Measurements from ENCODE around the gene HEXD.

The HEXD gene

GRCh38 chr17:82441691-82442487, 23.7 kb downstream of the HEXD start:
- TF ChIP-seq TCF12 (IDR thresholded peaks at IDR 0.05; ENCODE audit: low read depth) (no peak), CEBPB (IDR thresholded peaks at IDR 0.05) (no peak), CREB1 (IDR thresholded peaks at IDR 0.05; ENCODE audit: low read depth) (no peak), YY1 (IDR thresholded peaks at IDR 0.05; ENCODE audit: low read depth) (no peak), EP300 (IDR thresholded peaks at IDR 0.05; ENCODE audit: borderline replicate concordance) (no peak), FOXM1 (IDR thresholded peaks at IDR 0.05; ENCODE audit: borderline replicate concordance, low read depth) (no peak), NFIC (IDR thresholded peaks at IDR 0.05) (no peak), EGR1 (IDR thresholded peaks at IDR 0.05) (no peak), ZBTB7A (IDR thresholded peaks at IDR 0.05; ENCODE audit: low read depth) (no peak), REST (IDR thresholded peaks at IDR 0.05; ENCODE audit: low read depth) (no peak), TAF1 (IDR thresholded peaks at IDR 0.05; ENCODE audit: low read depth) (no peak), RAD21 (IDR thresholded peaks at IDR 0.05; ENCODE audit: low read depth) (no peak), TEAD4 (IDR thresholded peaks at IDR 0.05) (no peak)
- TF ChIP-seq, protein P1, sequence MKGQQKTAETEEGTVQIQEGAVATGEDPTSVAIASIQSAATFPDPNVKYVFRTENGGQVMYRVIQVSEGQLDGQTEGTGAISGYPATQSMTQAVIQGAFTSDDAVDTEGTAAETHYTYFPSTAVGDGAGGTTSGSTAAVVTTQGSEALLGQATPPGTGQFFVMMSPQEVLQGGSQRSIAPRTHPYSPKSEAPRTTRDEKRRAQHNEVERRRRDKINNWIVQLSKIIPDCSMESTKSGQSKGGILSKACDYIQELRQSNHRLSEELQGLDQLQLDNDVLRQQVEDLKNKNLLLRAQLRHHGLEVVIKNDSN (IDR thresholded peaks at IDR 0.05): no peak
- TF ChIP-seq, protein P2, sequence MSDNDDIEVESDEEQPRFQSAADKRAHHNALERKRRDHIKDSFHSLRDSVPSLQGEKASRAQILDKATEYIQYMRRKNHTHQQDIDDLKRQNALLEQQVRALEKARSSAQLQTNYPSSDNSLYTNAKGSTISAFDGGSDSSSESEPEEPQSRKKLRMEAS (IDR thresholded peaks at IDR 0.05): no peak

GRCh38 chr17:82442643-82443464, 24.7 kb downstream of the HEXD start:
- TF ChIP-seq TEAD4 (IDR thresholded peaks at IDR 0.05) (no peak), YY1 (IDR thresholded peaks at IDR 0.05; ENCODE audit: low read depth) (no peak), FOXM1 (IDR thresholded peaks at IDR 0.05; ENCODE audit: borderline replicate concordance, low read depth) (no peak), CEBPB (IDR thresholded peaks at IDR 0.05) (no peak), TCF12 (IDR thresholded peaks at IDR 0.05; ENCODE audit: low read depth) (no peak), TAF1 (IDR thresholded peaks at IDR 0.05; ENCODE audit: low read depth) (no peak), CREB1 (IDR thresholded peaks at IDR 0.05; ENCODE audit: low read depth) (no peak), ZBTB7A (IDR thresholded peaks at IDR 0.05; ENCODE audit: low read depth) (no peak), EP300 (IDR thresholded peaks at IDR 0.05; ENCODE audit: borderline replicate concordance) (no peak), NFIC (IDR thresholded peaks at IDR 0.05) (no peak), EGR1 (IDR thresholded peaks at IDR 0.05) (no peak), RAD21 (IDR thresholded peaks at IDR 0.05; ENCODE audit: low read depth) (no peak), REST (IDR thresholded peaks at IDR 0.05; ENCODE audit: low read depth) (no peak)
- TF ChIP-seq, protein P2 (IDR thresholded peaks at IDR 0.05): no peak
- TF ChIP-seq, protein P1 (IDR thresholded peaks at IDR 0.05): no peak

- TF ChIP-seq EGR1 (IDR thresholded peaks at IDR 0.05) (peak; percentile 89), YY1 (IDR thresholded peaks at IDR 0.05; ENCODE audit: low read depth) (0 out of 2 replicates have a peak, but pooled peaks have one; percentile 7), TAF1 (IDR thresholded peaks at IDR 0.05; ENCODE audit: low read depth) (no peak), TCF12 (IDR thresholded peaks at IDR 0.05; ENCODE audit: low read depth) (peak; percentile 91), REST (IDR thresholded peaks at IDR 0.05; ENCODE audit: low read depth) (no peak), EP300 (IDR thresholded peaks at IDR 0.05; ENCODE audit: borderline replicate concordance) (peak; percentile 82), CREB1 (IDR thresholded peaks at IDR 0.05; ENCODE audit: low read depth) (no peak), NFIC (IDR thresholded peaks at IDR 0.05) (peak; percentile 97), TEAD4 (IDR thresholded peaks at IDR 0.05) (peak; percentile 58)
- TF ChIP-seq, protein P1 (IDR thresholded peaks at IDR 0.05): peak; percentile 26; the same call in 1 of the 2 replicates
- TF ChIP-seq, protein P2 (IDR thresholded peaks at IDR 0.05): peak; percentile 88
Measured at GRCh38 chr17:82443465-82444283, 25.5 kb downstream of the HEXD start.
